GM19455 (cell line): ENCODE results near the gene TMEM240.

Source experiments
- ATAC-seq: cut with Tn5 transposase; IDR thresholded peaks from one replicate; pipeline ENCODE4 v1.9.1; 2021; ENCODE audit not compliant: unreplicated experiment

Gene TMEM240

DNA sequence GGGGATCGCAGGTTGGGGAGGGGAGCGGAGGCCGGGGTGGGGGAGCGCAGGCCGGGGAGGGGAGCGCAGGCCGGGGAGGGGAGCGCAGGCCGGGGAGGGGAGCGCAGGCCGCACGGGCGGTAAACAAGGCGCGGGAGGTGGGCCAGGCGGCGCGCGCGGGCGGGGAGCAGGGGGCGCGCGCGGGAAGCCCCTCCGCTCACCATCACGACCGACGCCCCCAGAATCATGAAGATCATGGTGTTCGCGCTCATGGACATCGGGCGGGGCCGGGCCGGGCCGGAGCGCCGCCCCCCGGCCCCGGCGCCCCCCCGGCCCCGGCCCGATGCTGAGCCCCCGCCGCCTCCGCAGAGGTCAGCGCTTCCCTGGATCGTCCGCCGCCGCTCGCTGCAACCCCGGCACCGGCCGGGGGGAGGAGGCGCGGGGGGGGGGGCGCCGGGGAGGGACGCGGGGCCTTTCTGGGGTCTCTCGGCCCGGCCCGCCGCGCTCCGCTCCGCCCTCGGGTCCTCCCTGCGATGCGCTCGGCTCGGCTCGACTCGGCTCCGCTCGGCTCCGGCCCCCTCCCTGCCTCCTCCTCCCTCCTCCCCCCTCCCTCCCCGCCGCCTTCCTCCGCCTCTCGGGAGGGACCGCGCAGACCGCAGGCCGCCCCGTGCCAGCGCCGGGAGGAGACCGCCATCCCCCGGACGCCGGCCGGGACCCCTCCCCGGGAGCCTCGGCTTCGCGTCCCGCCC, at the start of gene TMEM240:
TSS of gene TMEM240 (minus strand) at position 535 of the 728 bp plus-strand sequence. CDS start at position 257, 278 bp downstream.
- ATAC-seq: no peak

DNA sequence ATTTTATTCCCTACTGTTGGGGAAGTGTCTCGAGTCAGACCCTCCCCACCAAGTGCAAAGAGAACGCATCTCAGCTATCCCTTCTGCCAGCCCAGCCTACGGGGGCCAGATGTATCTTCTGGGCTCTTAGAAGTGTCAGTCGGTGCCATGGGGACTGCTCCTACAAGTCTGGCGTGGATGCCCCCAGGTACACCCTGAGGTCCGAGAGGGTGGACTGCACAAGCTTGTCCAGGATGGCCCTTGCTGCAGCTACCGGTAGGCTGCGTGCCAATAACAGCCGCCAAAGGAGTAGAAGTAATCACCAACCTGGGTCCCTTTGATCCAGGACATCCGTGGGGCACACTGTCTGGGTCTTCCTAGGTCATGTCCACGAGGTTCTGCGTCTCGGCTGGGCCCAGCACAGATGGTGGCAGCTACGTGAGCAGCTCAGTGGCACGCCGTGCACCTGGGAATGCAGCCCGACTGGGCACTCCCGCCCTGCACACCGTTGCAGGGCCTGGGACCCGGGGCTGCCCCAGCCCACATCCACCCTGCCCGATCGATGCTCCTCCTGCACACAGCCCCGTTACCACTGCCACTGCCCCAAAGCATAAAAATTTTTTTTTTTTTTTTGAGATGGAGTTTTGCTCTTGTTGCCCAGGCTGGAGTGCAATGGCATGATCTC, 43.1 kb upstream of the TMEM240 start:
- ATAC-seq: no peak

DNA sequence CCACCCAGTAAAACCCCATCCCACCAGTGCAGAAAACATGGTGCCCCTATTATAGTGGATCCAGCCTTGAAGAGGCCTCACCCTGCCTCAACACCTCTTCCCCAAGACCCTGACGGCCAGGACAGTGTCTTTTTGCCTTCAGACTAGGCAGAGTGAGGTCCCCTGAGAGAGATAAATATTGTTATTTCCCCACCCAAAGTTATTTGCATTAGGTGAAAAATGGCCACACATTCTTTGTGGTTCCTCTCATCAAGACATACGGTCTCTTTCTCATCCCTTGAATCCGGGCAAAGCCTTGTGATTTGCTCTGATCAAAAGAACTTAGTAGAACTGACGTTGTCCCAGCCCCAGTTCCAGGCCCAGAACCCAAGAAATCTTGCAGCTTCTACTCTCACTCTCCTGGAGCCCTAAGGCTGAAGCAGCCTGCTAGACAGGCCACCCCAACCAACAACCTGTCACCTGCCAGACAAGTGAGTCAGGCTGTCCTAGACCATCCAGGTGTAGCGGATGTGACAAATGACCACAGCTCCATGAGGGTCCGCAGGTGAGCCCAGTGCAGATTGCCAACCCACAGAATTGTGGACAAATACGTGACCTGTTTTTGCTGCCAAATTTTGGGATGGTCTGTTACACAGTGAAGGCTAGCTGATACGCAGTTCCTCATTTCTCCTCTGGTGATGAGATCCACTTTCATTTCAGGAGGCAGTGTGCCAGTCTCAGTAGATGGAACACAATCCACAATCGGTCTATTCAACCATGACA, 42.3 kb upstream of the TMEM240 start:
- ATAC-seq: no peak

DNA sequence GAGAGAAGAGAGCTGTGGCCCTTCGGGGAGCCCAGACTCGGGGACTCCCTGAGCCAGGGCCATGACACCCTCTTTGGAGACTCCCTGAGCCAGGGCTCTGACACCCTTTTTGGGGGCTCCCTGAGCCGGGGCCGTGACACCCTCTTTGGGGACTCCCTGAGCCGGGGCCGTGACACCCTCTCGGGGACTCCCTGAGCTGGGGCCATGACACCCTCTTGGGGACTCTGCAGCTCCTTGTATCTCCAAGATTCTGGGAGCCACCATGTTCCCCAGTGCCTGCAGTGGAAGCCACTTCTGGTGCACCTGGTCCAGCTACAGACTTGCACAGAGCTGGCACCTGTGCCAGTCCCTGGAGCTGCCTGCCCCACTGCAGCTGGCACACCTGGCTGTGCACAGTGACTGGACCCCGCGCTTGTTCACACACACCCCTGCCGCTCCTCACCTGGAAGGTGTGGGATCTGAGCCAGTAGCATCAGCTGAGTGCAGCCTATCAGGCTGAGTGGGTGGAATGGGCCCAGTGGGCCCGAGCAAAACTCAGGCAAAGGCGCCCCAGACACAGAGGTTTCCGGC, 38.0 kb upstream of the TMEM240 start:
- ATAC-seq: no peak

DNA sequence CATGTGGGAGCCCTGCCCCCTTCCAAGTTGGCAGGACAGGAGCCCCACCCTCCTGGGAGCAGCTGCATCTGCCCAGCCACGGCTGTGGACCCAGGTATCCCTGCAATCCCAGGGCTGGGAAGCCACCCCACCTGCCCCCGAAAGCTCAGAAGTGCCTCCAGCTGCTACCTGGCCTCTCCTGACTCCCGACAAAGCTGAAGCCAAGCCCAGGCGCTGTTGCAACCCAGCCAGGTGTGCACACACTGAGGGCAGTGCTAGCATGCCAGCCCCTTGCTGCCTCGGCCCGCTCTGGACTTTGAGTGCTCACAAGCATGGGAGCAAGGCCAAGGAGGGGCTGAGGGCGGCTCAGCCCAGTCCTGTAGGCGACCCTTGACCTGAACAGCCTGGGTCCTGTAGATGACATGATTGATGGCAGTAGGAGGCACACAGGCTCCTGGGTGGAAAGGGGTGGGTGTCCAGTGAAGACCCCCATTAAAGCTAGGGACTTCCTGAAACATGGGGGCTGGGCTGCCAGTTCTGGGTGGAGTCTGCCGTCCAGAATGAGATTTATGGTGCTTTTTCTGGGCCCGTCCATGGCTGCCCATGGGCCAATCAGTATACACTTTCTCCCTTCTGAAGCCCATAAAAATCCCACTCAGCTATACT, 37.1 kb upstream of the TMEM240 start:
- ATAC-seq: no peak

DNA sequence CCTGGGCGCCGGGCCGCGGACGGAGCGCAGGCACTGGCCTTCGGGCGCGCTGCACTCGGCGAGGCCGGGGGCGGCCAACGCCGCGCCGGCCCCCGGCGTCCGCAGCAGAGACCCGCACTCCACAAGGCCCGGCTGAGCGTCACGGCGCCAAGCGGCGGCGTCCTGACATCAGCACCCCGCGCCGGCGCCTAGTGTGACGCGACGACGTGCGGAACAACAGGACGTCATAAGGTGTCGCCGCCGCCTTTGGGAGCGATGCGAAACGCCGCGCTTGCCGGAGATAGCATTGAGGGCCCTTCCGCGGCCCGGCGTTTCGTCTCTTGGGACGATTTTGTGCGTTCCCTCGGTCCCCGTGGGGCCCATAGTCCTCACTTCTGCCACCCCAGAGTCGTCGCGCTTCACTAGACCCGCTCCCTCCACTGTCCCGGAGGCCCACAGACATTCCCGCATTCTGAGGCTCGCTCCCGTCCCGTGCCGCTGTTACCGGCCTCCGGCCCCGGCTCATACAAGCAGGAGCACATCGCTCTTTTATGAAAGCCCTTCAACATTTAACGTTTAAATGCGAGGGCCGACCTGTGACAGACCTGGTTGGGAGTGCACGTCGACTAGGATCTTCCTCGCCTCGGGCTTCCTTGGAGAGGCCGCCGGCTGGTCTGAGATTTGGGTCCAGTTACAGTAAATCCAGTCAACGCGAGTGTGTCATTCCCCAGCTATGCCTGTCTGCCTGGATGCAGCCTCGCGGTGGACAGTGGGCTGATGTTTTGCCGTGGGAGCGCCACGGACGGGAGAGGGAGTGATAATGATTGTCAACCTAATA, 34.5 kb upstream of the TMEM240 start, which contains the start of gene SSU72:
TSS of gene SSU72 (minus strand) at position 143 of the 817 bp plus-strand sequence. CDS start 306 bp downstream, outside the sequence.
- peak; percentile 86 for ATAC-seq

DNA sequence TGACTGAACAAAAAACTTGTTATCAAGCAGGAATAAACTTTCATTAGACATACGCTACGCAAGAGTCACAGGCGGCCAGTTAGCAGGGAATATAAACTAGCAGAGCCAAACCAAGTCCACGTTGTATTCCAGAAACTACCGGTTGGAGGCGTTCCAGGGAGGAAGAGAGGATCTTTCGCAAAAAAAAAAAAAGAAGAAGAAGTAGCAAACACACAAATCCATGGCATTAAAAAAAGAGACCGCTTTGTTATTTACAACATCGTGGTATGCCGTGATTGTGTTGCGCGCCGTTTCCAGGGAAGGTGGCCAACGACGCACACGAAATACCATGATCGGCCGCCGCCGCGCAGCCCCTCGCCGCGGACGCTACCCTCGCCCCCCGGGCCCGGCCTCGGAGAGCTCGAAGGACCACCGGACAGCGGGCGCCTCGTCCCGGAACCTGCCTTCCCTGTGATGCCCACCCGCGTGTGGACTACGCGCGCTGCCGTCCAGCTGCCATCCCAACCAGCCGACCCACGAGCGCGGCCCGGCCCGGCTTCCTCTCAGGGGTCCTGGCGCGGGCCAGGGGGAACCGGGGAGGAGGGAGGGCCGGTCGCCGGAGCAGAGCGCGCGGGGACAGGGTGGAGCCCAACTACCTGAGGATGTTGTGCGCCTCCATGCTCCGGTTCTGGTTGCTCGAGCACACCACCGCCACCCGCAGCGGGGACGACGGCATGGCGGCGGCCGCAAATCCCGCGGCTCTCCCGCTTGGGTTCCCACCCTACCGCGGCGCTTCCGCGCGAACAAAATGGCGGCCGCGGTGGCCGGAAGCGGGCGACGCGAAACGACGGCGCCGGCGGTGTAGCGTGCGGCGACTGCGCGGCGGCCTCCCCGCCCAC, 33.7 kb upstream of the TMEM240 start:
- ATAC-seq: peak; percentile 54

DNA sequence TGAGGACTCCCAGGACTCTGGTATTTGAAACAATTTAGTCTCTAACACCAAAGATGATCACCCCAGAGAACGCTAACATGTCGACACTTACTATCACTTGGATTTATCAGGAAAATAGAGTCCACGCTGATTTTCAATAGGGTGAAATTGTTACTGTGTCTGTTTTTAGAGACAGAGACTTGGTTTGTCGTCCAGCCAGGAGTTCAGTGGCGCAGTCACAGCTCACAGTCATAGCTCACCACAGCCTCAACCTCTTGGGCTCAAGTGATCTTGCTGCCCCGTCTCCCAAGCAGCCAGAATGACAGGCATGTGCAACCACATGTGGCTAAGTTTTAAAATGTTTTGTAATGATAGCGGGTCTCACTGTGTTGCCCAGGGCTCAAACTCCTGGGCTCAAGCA, 28.9 kb upstream of the TMEM240 start:
- no peak for ATAC-seq

DNA sequence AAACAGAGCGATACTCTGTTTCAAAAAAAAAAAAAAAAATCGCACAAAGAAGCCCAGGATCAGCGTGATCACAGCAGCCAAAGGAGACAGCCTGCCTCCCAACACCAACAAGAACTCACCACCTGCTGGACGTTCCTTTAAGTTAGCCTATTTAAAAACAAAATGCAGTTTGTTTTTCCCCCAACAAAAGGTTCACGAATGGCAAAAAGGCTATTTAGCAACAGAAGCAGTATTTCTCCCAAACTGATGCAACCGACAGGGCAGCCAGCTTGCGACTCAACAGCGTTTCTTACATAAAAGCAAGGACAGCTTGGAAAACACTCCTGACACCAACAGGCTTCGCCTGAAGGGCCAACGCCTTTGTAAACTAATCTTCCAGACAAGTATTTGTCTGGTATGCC, 27.5 kb upstream of the TMEM240 start:
- no peak for ATAC-seq

DNA sequence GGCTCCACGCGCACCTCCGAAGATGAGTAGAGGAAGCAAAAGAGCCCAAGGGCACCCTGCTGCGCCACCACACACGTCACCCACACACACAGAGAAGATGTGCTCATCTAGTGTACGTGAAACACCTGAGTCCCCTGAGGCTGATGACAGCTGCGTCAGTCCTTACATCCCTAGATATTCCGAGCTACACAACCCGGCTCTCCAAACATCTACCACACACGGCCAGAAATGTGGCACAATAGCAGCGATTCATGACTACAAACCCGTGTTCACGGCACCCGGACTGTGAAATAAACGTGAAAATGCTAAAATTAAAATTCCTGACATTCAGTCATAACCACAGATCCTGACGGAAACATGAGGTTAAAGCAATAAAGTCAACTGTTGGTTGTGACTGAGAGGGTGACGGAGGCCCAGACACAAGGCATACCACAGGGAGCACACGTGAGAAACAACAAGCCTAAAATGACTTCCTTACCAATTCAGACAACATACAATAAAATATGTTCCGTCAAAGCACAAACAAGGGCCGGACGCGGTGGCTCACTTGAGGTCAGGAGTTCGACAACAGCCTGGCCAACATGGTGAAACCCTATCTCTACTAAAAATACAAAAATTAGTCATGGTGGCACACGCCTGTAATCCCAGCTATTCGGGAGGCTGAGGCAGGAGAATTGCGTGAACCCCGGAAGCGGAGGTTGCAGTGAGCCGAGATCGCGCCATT, 26.9 kb upstream of the TMEM240 start:
- no peak for ATAC-seq

DNA sequence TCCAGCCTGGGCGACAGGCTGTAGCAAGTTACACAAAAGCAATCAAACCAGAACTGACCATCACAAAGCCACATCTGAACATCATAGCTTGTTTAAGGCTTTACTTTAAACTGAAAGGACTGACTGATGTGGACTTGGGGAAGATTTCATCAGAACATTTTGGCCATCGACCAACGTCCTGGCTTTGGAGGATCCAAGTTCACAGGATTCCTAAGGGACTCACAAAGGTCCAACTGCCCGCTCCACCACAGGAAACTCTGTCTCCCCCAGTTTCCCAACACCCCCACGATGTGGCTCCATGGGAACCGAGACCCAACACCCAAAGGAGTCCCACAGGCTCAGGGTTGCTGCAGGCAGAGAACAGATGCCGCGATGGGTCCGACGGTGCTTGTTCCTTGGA, 24.9 kb upstream of the TMEM240 start:
- ATAC-seq: no peak

DNA sequence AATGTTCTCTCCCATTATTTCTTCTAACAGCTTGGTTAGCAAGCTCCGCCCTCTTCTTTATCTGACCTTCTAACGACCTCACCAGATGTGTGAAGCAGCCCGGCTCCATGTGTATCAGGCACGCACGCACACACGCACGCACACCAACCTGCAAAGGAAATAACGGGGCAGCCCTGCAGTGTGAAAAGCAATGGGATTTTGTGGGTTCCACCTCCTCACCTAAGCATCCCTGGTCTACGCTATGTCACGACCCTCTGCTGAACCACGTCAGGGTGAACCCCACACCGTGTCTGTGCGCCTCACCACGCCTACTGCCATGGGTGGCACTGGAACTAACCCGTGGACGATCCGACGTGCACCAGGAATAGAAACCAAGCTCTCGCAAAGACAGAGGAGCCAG, 23.8 kb upstream of the TMEM240 start:
- ATAC-seq: no peak

DNA sequence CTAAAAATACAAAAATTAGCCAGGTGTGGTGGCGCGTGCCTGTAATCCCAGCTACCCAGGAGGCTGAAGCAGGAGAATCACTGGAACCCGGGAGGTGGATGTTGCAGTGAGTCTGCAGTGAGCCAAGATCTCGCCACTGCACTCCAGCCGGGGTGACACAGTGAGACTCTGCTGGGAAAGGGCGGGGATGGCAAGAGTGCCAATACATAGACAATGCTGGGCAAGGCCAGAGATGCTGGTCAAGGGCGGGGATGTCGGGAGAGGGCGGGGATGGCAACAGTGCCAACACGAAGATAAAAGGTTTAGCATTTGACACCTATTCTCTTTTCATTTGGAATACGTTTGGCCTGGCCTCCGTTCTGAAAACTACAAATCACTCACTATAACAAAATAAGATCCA, 23.3 kb upstream of the TMEM240 start:
- no peak for ATAC-seq

DNA sequence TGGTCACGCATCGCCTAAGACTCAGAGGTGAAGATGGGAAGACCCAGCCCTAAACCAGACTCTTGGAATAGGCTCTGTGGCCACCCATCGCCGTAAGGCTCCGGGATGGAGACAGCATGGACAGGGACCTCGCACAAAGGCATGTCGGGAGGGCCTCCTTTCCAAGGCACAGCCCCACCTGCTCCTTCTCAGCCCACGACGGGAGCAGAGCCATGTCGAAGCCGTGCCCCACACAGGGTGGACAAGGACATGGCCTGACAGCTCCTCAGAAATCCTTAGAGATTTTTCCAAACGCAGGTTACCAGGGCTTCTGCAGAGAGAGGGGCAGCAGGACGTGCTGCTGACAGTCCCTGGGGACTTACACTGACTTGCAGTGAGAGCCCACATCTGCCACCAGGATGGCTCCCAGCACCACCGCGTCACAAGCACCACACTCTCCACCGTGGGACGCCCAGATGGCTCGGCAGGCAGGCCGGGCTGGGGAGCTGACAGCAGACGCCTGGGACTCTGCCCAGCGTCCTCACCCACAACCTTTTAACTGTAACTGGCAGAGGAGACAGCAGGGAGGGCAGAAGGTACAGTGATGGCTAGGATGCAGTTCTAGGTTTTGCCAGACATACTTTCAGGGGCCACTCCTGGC, 22.3 kb upstream of the TMEM240 start:
- ATAC-seq: no peak

DNA sequence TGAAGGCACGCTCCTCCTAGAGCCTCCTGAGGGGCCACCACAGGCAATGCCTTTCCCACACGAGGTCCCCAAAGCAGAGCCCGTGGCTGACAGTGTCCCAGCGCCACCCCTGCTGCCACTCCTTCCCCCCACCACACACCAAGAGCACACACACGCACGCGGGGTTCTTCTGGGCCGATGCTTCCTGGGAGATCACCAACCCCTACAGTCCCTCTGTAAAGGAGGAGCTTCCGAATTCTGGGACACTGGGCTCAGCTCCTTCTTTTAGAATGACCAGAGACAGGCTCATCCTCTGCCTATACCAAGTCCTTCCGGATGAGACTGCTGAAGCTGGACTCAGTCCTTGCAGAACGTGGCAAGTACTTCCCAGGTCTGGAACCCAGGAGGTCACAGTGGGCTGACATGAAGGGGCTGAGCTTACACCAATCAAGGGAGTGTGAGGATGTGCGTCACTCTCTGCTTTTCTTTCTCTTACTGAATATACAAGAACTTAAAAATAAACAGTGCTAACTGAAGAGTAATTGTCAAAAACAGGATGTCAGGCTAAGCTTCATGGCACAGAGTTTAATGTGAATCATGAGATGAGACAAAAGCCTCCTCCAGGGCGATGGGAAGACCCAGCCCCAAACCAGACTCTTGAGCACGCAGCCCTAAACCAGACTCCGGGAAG, 21.5 kb upstream of the TMEM240 start:
- ATAC-seq: no peak

DNA sequence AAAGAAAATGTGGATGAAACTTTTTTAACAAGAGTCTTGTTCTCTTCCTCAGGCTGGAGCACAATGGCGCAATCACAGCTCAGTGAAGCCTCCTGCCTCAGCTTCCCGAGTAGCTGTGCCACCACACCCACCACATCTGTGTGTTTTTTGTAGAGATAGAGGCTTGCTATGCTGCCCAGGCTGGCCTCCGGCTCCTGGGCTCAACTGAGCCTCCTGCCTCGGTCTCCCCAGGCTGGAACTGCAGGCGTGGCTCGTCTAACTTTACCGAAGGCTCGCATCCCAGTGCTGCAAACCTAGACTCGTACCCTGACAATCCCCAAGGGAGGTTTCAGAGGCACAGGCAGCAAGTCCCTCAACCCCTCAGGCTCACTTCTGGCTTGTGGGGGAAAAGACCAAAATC, 19.8 kb upstream of the TMEM240 start:
- no peak for ATAC-seq

DNA sequence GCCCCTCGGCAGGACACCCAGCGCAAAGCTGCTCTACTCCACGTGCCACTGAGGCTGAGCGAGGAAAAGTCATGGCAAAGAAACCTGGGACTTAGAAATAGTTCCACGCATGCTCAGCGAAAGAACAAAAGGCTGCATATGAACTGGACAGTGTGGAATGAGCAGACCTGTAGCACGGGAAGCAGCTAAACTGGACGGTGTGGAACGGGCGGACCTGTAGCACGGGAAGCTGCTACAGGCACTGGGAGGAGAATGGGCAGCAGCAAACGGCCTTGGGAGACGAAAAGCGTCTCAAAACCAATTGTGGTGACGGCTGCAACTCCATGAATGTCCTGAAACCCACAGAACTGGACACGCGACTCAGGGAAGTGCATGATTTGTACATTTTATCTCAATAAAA, 18.6 kb upstream of the TMEM240 start:
- no peak for ATAC-seq

DNA sequence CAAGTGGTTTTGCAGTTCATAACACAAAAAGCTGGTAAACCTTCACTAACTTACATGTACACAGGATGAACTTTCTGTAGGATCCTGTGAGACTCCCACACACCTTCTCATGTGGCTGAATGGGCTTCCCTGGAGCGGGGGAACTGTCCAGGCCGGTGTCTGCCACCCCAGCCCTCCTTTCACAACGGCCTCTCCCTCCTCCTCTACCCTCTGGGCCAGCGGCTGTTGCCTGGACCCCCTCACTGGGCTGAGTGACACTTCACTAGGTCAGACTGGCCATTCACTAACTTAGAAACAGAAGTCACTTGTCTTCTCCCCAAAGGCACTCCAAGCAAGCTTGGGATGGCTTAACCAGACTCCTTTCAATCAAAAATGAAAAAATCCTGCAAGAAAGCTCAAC, 18.2 kb upstream of the TMEM240 start:
- no peak for ATAC-seq
